Activated CD8-positive, alpha-beta memory T cell treated with anti-CD3 and anti-CD28 coated beads for 48 hours (primary cell): Measurements from ENCODE around the gene MTFMT.
"Not testable (repeated sequence)": the region's sequence is repeated elsewhere in the genome, so short reads cannot be mapped to it uniquely, and the experiment has no call there.

Experiments used
- DNase-seq, 3 experiments: peaks; one replicate each; pipeline ENCODE4 v3.0.0-alpha.2; 2020; ENCODE audit warnings: low read depth in 2 of 3, low spot score in 2 of 3

MTFMT gene

DNA sequence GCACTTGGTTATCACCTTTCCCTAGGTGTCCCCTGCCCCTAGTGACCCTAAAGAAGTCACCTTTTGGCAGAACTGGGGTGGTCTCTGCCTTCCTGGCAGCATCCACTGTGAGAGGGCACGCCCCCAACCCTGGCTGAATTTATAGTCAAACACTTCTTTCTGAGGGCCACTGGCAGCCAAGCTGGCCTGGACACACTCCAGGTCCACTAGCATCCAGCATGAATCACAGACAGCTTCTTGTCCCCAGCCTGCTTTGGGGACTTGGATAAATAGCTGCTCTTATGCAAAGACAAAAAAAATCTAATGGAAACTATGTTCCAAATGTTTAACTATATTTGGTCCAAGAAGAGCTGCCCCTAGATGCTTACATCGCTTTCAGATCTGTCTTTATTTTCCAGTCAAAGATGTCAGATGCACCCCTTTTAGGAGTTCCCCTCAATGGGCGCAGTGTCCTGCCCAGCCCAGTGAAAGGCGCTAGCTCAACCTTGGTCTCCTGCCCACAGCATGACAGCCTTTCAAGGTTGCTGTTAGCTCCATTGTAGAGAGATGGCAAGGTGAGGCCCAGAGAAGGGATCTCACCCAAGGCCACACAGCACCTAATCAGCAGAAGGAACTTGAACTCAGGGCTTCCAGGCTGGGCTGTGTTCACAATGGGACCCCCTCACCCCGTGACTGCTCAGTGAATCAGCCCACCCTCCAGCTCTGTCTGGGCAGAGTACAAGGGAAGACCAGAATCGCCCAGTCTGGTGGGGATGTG lies 31.4 kb upstream of the MTFMT start:
- no peak for DNase-seq

DNA sequence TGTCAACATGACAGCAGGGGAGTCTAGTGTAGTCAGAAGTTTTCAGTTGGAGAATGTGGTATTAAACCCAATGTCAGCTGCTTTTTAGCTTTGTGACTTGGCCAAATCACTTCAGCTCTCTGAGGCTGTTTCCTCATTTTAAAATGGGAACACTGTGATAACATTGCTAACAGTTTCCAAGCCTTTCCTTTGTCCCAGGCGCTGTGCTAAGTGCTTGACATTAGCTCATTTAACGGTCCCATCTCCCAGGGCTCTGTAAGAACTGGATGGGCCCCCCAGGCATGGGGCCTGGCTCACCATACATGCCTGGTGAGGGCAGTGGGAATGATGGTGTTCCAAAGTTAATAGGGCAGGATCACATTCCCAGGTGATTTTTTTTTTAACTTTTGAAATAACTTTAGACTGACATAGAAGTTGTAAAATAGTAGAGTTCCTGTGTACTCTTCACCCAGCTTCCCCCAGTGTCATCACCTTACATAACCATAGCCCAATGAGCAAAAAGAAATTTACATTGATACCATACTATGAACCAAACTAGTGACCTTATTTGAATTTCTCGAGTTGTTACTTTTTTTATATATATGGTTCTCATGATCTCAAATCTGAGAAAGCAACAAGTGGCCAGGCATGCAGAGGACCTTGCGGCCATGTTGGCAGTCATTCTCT lies 30.6 kb upstream of the MTFMT start:
- no peak for DNase-seq

DNA sequence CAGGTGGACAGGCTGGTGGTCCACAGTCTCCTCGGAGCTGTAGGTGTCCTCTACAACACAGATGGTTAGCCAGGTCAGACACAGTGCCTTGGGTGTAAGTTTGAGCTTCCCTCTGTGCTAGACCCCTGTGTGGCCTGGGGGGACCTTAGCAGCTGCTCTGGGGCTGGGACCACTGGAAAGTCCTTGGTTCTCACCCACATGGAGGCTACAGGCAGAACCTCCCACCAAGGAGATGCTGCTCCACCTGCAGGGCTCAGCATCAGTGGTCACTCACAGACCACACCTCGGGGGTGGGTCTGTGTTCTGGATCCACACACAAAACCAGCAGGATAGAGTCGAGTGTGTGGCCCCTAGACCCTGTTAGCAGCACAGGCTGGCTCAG lies 29.9 kb upstream of the MTFMT start:
- no peak for DNase-seq

DNA sequence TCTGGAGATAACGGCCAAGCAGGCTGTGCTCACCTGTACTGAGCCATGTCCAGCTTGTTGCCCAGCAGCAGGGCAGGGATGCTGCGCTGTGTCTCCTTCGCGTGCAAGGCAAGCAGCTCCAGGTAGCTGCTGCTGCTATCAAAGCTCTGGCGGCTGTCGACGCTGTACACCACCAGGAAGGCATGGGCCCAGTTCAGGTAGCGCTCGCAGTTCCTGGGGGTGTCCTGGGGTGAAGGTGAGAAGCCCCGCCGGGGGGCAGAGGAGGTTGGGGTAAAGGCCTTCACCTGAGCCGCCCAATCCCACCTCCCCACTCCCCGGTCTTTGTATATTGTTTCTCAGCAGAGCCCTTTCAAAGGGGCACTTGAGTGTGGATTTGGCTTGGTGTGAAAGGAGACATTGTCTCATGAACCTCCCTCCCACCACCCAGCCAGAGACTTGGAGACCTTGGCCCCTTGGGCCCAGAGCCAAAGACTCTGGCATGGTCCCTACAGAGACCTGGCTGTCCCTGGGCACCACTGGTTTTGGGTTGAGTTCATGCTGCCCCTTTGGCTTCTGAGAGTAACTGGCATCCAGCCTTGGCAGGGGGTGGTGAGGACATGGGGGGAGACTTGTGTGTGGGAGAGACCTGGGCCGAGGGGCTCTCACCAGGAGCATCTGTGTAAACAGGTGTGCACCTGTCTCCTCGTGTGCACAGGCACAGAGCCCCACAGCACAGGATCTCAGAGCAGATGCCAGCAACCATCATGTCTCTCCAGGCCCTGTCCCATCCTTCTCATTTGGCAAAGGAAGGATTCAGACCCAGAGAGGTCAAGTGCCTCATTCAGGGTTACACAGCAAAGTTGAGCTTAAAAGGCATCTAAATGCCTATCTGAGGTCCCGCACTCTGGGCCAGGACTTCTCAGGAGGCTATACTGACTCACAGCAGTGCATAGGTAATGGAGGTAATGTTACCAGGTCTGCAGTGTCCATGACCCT lies 29.2 kb upstream of the MTFMT start:
- no peak for DNase-seq

DNA sequence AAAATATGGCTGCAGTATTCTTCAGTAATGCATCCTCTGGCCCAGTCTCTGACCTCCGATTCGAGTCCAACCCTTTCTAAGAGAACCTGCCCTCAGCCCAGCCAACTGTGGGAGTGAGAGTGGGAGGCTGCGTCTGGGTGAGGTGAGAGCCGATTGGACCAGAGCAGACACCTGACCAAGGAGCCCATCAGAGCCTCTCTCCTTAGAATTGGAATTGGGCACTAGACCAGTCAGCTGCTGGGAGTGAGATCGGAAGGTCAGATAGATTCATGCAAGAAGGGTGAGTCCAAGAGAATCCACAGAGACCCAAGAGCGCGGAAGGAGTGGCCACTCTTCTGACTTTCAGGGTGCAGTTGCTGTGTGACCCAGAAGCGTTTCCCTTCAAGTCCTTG lies 28.1 kb upstream of the MTFMT start:
- DNase-seq = no peak

DNA sequence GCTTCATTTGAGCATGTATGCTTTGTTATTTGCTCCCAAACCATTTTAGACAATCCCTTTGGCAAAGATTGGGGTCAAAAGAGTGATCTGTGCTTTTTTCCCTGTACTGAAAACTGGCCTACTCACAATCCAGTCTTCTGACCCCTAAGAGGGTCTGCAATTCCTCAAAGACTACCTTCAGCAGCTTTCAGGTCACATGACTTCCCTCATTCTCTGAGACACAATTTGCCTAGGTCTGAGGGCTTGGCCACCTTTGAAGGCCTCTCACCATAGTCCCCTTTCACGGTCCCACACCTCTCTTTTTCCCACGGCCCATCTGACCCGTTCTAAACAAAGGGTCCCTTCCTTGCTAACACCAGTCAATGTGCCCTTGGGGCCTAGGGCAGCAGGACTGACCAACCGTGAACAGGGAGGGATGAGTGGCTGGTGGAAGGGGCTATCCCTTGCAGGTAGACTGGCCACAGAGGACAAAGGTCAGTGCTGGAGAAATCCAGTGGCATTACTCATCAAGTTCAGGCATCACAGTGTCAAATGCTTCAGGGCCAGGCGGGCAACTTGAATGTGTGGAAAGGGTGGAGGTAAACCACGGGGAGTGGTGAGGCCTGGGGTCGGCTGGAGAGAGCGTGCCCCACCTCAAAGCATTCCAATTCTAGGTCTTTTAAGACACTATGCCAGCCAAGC lies 27.6 kb upstream of the MTFMT start:
- no peak for DNase-seq

GRCh38 chr15:65056106-65056505 lies 26.7 kb upstream of the MTFMT start:
- no peak for DNase-seq

DNA sequence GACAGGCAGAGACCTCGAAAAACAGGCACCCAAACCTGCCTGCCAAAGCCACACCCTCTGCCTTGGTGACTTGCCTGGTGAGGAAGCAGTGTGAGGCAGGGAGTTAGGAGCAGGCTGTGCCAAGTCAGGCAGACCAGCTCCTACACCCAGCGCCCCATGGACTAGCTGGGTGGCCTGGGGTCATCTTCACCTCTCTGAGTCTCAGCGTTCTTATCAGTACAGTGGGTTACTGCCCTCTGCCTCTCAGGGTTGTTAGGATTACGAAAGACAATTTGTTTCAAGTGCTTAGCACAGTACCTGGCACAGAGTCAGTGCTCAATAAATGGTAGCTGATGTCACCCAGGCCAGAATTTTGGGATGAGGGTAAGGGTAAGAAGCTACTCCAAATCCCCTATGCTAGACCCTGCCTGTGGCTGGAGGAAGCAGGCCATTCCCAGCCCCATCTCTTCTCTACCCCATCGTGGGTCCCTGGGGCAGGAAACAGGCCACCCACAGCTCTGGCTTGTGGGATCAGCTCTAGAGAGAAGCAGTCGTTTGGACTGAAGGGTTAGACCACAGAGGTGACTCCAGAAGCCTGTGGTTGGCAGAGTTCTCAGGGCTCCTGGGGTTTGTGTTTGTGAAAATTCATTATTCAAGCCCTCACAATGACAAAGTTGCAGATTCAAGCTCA lies 25.9 kb upstream of the MTFMT start:
- DNase-seq = no peak

DNA sequence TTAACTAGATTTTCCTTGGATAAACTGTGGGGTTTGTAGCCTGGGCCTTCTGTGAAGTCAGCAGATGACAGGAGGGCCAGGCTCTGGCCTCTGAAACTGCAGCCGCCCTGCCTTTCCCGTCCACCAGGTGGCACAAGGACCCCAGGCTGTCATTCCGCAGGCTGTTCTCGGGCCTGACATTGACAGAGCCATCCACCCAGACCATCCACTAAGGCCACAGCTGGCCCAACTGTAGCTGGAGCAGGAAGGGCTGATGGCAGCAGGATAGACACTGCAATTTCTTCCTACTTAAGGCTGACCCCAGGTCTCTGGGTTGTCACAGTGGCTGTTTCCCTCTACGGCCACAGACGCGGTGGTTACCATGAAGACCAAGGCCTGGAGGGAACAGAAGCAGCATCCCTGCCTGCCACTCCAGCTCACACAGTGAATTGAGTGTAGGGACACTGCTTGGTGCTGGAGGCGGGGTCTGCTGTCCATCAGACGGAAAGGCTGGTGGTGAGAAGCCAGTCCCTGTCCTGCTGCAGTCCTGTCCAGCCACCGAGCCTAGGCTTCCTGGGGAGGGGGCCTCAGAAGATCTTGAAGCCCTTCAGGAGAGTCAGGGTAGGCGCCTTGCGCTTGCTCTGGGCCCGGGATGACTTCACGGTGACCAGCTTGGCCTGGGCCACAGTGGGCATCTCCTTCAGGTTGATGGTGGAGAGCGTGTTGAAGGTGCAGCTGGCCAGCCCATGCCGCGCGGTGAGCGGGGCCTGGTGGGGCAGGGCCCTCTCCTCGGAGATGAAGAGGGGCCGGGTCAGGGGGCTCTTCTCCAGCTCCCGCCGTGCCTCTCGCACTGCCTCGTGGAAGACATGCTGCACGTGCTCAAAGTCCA lies 25.1 kb upstream of the MTFMT start:
- DNase-seq = peak in 2 of 3 experiments; percentile 31 to 39

DNA sequence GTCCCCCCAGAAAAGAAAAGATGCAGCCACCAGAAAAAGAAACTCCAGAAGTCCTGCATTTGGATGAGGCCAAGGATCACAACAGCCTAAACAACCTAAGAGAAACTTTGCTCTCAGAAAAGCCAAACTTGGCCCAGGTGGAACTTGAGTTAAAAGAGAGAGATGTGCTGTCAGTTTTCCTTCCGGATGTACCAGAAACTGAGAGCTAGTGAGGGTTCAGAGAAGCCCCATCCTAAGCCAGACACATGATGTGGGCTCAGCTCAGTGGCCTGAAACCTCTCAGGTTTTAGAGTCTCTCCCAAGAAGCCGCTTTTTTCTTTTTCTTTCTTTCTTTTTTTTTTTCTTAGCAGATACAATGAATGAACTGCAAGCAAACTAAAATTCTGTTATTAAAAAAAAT lies 23.5 kb upstream of the MTFMT start:
- no peak for DNase-seq

DNA sequence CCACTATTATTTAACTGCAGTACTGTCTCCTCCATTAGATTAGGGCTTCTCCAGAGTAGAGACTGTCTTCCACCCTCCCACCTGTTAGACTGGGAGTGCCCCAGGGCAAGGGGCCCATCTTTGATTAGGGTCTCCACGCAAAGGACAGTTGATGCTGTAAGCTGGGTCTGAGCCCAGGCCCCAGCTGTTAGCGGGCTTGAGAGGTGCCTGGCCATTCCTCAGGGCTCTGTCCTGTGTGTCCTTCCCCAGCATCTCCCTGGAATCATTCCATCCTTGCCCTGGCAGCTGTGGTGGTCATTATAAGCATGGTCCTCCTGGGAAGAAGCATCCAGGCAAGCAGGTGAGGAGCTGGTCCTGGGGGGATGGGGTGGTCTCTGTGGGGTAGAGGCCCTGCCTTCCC lies 21.8 kb upstream of the MTFMT start:
- no peak for DNase-seq

- DNase-seq = no peak
Observed at GRCh38 chr15:65050270-65050669, 20.8 kb upstream of the MTFMT start.

GRCh38 chr15:65049418-65049840 lies 20.0 kb upstream of the MTFMT start:
- DNase-seq = peak; percentile 70 to 86 (median 74)

DNA sequence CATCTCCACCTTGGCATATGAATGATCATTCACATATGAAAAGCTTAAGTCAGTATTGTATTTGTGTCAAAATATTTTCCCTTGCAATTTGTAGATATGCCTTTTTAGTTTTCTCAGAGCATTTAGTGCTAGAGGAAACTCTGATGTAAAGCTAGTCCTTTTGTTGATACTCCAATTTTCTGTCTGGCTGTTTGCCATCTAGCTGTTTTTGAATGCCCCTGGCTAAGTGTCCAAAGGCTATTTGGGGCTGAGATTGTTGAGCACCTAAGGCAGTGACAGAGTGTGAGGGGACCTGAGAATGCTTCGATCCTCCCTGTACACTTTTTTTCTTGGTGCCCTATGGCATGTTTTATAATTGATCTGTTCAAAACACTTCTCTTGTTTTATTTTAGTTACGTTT lies 18.8 kb upstream of the MTFMT start:
- DNase-seq = no peak

DNA sequence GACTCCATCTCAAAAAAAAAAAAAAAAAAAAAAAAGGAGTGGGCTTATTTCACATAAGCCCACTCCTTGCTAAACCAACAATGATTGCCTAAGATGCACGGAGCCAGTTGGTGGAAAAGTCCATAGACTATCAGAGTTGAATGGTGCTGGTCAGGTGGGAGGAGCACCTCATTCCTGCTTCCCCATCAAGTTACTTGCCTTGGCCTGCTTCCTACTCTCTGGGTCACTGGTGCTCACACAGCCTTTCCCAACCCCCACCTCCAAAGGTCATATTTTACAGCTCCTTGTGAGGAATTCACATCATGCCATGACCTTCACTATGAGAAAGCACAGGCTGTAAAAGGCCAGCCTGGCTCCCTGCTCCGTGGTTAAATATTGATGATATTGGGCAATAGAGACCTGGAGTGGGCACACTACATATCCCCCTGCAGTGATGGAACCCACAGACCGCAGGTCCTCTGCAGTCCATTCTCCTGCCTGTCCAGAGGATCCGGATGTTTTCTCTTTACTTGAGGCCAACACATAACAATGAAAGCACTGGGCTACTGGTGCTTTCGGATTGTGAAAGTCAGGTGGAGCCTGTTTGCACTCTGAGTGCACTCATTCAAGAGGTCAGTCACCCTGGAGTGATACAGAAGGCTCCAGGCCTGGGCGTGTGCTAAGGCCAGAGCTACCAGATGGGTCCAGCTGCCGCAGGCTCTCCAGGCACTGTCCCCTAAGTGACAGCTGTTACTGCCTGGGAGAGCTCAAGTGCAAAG lies 15.5 kb upstream of the MTFMT start, which contains the start of gene SLC51B:
Gene SLC51B (plus strand): TSS at position 664 of the 758 bp plus-strand sequence. CDS start 4,618 bp downstream, outside the sequence.
- DNase-seq = no peak

GRCh38 chr15:65044218-65044617 lies 14.8 kb upstream of the MTFMT start:
- DNase-seq = not testable (repeated sequence)

DNA sequence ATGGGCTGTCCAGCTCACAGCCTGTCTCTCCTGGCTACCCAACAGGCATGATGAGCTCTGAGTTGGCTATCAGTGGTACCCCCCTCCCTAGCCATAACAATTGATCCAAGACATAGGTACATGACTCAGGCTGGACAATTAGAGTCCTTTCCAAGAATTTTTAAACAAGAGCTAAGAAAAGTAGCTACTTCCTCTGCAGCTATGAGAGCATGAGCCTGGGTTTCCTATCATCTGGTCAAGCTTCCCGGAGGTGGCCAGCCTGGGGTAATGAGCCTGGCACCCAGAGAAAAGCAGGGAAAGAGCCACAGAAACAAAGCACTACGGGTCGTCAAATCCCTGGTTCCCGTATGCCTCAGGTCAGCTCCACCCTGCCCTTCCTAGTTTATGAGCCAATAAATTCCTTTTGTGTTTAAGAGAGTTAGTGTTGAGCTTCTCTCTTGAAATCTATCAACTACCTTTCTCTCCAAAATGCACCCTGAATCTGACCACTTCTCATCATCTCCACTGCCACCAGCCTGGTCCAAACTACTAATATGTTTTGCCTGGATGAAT lies 13.4 kb upstream of the MTFMT start:
- no peak for DNase-seq

DNA sequence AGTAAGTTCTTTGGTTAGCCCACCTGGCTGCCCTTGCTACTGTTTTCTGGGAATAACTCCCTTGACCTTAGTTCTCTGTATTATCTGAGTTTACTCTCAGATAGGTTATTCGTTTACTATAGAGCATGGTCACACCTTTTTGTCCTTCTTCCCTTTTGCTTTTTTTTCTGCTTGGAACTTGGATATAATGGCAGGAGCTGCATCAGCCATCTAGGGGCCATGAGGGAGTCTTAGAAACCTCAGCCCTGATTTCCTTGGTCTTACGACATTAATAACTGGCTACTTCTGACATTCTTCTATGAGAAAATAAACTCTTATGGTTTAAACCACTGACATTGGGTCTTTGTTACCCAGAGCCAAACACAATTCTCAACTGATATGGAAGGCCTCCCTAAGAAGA lies 12.3 kb upstream of the MTFMT start:
- no peak for DNase-seq
